ENCODE measurements around the gene HOXB3. TPM values are rescaled to one million over a fixed set of nuclear protein-coding genes. Genes with fewer than 3 reads are reported as not detected.

The HOXB3 gene
- polyA plus RNA-seq, 1 donor (not counting 4 experiments of a cell fraction or from before 2014, with no cell fraction given) = 1.1 TPM

GRCh38 chr17:48567646-48568354 lies 22.2 kb downstream of the HOXB3 start:
- DNase-seq (ENCODE audit: low read depth, low spot score) = no peak
- Histone ChIP-seq H3K79me2 (ENCODE audit: control insufficient read depth, insufficient read depth, low read length) (no peaks in the 10 kb centered on the region), H3K27me3 (ENCODE audit: control insufficient read depth, extremely low read depth, insufficient read depth, low read length) (peaks cover 82% of the 10 kb centered on the region), H3K9ac (ENCODE audit: control insufficient read depth, extremely low read depth, insufficient read depth, low read length) (no peak overlapping the region), H3K9me1 (ENCODE audit: control insufficient read depth, extremely low read depth, insufficient read depth, low read length) (no peaks in the 10 kb centered on the region), H2AFZ (ENCODE audit: control insufficient read depth, low read length) (no peak overlapping the region), H3K36me3 (ENCODE audit: control insufficient read depth in 2 of 2, extremely low read depth in 1 of 2, insufficient read depth in 2 of 2, low read length in 2 of 2) (peaks cover 0 to 1% of the 10 kb centered on the region in 2 experiments), H3K27ac (ENCODE audit: control insufficient read depth, insufficient read depth, low read length) (no peak overlapping the region), H3K4me2 (ENCODE audit: control insufficient read depth, extremely low read depth, insufficient read depth, low read depth, low read length) (no peak overlapping the region), H3K9me3 (ENCODE audit: control insufficient read depth, low read depth, low read length) (no peaks in the 10 kb centered on the region), H3K4me1 (ENCODE audit: control insufficient read depth, extremely low read depth, insufficient read depth, low read length) (peaks cover 1% of the 10 kb centered on the region), H4K20me1 (ENCODE audit: control insufficient read depth, extremely low read depth, insufficient read depth, low read length) (no peaks in the 10 kb centered on the region), H3K4me3 (ENCODE audit: control insufficient read depth in 2 of 3, extremely low read depth in 1 of 3, insufficient read depth in 2 of 3, low read depth in 1 of 3, low read length in 3 of 3) (no peak overlapping the region)
- no peak for TF ChIP-seq EZH2 (IDR thresholded peaks at IDR 0.05; ENCODE audit: low read length)
- no peak for TF ChIP-seq CTCF (optimal IDR thresholded peaks at IDR 0.05 in 1 of 3, IDR thresholded peaks at IDR 0.05 in 1 of 3, conservative IDR thresholded peaks at IDR 0.05 in 1 of 3; ENCODE audit: extremely low read depth in 1 of 3, insufficient read depth in 2 of 3, low read length in 3 of 3)
- dilution Hi-C loops (cut with MboI; ENCODE audit: extremely low pct_ligation_motif_present, low sequenced_read_pairs) = no loop called here
- no peak for FAIRE-seq

GRCh38 chr17:48567209-48567608 lies 22.8 kb downstream of the HOXB3 start:
- Histone ChIP-seq H3K27ac (ENCODE audit: control insufficient read depth, insufficient read depth, low read length) (no peak overlapping the region), H3K36me3 (ENCODE audit: control insufficient read depth in 2 of 2, extremely low read depth in 1 of 2, insufficient read depth in 2 of 2, low read length in 2 of 2) (peaks cover 0 to 2% of the 10 kb centered on the region in 2 experiments), H3K4me1 (ENCODE audit: control insufficient read depth, extremely low read depth, insufficient read depth, low read length) (no peaks in the 10 kb centered on the region), H3K79me2 (ENCODE audit: control insufficient read depth, insufficient read depth, low read length) (no peaks in the 10 kb centered on the region), H4K20me1 (ENCODE audit: control insufficient read depth, extremely low read depth, insufficient read depth, low read length) (no peaks in the 10 kb centered on the region), H3K9me1 (ENCODE audit: control insufficient read depth, extremely low read depth, insufficient read depth, low read length) (no peaks in the 10 kb centered on the region), H3K27me3 (ENCODE audit: control insufficient read depth, extremely low read depth, insufficient read depth, low read length) (peaks cover 79% of the 10 kb centered on the region), H2AFZ (ENCODE audit: control insufficient read depth, low read length) (no peak overlapping the region), H3K4me2 (ENCODE audit: control insufficient read depth, extremely low read depth, insufficient read depth, low read depth, low read length) (no peak overlapping the region), H3K4me3 (ENCODE audit: control insufficient read depth in 2 of 3, extremely low read depth in 1 of 3, insufficient read depth in 2 of 3, low read depth in 1 of 3, low read length in 3 of 3) (no peak overlapping the region), H3K9me3 (ENCODE audit: control insufficient read depth, low read depth, low read length) (no peaks in the 10 kb centered on the region), H3K9ac (ENCODE audit: control insufficient read depth, extremely low read depth, insufficient read depth, low read length) (no peak overlapping the region)
- FAIRE-seq = no peak
- DNase-seq (ENCODE audit: low read depth, low spot score) = no peak
- TF ChIP-seq EZH2 (IDR thresholded peaks at IDR 0.05; ENCODE audit: low read length) (no peak), CTCF (optimal IDR thresholded peaks at IDR 0.05 in 1 of 3, IDR thresholded peaks at IDR 0.05 in 1 of 3, conservative IDR thresholded peaks at IDR 0.05 in 1 of 3; ENCODE audit: extremely low read depth in 1 of 3, insufficient read depth in 2 of 3, low read length in 3 of 3) (no peak)
- dilution Hi-C loops (cut with MboI; ENCODE audit: extremely low pct_ligation_motif_present, low sequenced_read_pairs) = no loop called here
